Central memory CD4-positive, alpha-beta T cell (primary cell): ENCODE results near the gene ARHGAP31.
"Not testable (repeated sequence)": the region's sequence is repeated elsewhere in the genome, so short reads cannot be mapped to it uniquely, and the experiment has no call there.

ENCODE experiments used
- DNase-seq: peaks from one replicate; pipeline ENCODE4 v3.0.0; 2022

The ARHGAP31 gene

GRCh38 chr3:119352034-119352609 is 57.9 kb downstream of the ARHGAP31 start:
- DNase-seq: peak; percentile 13

DNA sequence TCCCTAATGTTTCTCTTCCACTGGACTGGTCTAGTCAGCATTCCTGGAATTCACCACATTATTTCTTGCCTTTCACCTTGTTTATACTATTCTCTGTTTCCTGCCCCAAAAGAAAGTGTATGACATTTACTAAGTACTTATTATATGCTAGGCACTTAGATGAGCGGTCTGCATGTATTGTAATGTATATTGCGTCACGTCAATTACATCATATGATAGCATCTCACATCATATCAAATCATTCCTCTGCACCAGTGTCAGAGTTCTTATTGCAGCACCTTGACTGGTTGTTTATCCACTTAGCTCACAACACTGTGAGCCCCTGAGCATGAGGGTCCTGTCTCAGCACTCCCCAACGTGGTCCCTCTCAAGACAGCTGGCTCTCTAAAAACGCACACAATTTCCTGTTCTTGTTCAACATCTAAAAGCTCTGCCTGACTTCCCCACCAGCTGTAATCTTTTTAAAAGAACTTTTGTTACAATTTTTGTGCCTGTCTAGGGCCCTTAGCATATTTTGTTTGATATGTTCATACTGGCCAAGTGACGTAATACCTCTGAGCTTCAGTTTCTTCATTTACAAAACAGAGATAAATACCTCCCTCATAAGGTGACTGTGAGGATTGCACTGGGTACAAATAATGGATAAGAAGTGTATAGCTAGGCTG is 58.8 kb downstream of the ARHGAP31 start:
- peak; percentile 36 for DNase-seq

DNA sequence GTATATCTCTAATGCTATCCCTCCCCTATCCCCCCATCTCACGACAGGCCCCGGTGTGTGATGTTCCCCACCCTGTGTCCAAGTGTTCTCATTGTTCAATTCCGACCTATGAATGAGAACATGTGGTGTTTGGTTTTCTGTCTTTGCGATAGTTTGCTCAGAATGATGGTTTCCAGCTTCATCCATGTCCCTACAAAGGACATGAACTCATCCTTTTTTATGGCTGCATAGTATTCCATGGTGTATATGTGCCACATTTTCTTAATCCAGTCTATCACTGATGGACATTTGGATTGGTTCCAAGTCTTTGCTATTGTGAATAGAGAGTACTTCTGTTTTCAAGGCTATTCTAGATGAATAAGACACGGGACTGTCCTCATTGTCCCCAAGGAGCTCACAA is 61.4 kb downstream of the ARHGAP31 start:
- not testable (repeated sequence) for DNase-seq

GRCh38 chr3:119356646-119357045 is 62.5 kb downstream of the ARHGAP31 start:
- no peak for DNase-seq

GRCh38 chr3:119357190-119357589 is 63.0 kb downstream of the ARHGAP31 start:
- DNase-seq: no peak

- DNase-seq: no peak
Observed at GRCh38 chr3:119359476-119360326, 65.5 kb downstream of the ARHGAP31 start.

DNA sequence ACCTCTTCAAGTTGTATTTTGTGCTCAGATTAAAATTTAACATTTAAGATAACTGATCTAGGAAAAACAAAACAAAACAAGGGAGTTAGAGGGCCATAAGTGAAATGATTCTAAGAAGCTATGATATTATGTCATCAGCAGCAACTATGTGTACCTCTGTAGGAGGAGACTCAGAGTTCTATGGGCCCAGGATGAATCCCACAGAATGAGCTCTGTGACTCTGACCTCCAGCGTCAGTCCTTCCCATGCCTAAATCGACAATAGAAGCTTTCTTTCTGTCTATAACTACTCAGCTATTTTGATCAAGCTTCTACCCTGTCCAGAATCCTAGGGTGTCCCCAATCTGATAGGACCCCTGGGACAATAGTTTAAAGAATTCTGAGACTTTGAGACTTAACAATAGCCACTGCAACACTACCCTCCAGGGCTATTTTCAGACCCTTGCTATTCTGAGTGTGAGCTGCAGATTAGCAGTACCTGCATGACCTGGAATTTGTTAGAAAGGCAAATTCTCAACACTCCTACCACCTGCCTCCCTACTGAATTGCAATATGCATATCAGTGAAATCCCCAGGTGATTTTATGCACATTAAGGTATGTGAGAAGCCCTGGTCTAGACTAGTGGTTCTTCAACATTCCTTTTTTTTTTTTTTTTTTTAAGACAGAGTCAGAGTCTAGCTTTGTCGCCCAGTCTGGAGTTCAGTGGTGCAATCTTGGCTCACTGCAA is 66.7 kb downstream of the ARHGAP31 start:
- DNase-seq: no peak

- DNase-seq: no peak
Observed at GRCh38 chr3:119362010-119362409, 67.8 kb downstream of the ARHGAP31 start.

DNA sequence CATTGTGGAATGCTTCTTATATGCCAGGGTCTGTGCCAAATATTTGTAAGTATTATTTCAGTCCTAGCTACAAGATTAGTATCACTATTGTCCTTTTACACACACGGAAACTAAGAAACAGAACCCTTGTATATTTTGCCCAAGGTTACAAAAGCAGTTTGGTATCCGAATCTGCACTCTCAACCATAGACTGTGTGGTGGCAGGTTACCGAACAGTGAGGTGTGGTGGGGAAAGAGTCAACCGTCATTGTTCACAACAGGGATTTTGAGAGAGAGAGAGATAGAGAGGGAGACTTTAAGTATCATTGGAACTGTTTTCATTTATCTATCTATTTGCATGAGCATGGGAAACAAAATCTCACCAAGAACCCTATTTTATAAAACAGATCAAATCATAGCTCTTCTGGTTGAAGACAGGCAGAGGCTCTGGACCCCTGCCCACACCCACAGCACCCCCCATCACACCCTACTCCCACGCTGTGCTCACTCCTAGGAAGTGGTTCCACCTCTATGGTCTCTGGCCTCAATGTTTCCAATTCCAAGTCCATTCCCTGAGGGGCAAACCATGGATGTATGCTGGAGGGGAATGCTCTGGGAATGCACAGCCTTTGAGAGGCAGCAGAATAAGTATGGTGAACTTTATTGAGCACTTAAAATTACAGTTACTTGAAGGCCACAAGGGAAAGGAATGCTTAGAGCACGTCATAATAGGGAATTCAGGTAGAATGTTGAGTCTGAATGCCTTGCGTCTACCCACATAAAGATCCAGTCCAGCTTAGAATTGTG is 69.0 kb downstream of the ARHGAP31 start:
- DNase-seq: no peak

- DNase-seq: no peak
Observed at GRCh38 chr3:119364401-119364800, 70.2 kb downstream of the ARHGAP31 start.

GRCh38 chr3:119365418-119365817 is 71.2 kb downstream of the ARHGAP31 start:
- DNase-seq: no peak

DNA sequence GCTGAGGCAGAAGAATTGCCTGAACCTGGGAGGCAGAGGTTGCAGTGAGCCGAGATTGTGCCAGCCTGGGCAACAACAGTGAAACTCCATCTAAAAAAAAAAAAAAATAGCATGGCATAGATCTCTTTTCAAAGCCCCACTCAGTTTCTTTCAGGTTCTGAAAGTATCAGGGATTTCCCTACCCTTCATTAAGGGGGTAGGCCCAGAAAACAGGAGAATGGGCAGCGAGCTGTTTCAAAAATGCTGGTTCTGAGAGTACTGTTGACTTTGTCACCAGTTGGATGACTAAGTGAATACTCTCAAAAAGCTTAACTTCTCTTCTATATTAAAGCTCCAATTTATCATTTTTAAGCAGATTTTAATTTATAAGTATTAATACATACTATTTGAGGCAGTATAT is 72.8 kb downstream of the ARHGAP31 start:
- no peak for DNase-seq

DNA sequence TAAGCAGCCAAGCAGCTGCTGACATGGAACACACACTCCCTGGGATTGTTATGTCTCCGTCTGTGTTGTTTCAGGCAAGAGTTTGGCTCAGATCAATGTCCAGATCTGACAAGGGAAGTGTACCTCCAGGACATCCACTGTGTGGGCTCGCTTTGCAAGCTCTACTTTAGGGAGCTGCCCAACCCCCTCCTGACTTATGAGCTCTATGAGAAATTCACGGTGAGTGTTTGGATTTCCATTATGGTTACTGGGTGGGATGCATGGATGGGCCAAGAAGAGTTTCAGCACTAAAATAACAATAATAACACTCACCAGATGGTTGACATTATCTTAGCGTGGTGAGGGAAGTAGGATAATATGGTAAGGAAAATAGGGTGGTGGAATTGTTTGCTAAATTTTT is 74.1 kb downstream of the ARHGAP31 start:
- DNase-seq: no peak

DNA sequence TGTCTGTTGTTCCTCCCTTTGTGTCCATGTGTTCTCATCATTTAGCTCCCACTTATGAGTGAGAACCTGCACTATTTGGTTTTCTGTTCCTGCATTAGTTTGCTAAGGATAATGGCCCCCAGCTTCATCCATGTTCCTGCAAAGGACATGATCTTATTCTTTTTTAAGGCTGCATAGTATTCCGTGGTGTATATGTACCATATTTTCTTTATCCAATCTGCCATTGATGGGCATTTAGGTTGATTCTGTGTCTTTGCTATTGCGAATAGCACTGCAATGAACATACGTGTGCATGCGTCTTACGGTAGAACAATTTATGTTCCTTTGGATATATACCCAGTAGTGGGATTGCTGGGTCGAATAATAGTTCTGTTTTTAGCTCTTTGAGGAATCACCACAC is 77.6 kb downstream of the ARHGAP31 start:
- DNase-seq: not testable (repeated sequence)

GRCh38 chr3:119375106-119375505 is 80.9 kb downstream of the ARHGAP31 start:
- no peak for DNase-seq

- no peak for DNase-seq
Observed at GRCh38 chr3:119375510-119375909, 81.3 kb downstream of the ARHGAP31 start.

GRCh38 chr3:119376758-119377157 is 82.6 kb downstream of the ARHGAP31 start:
- DNase-seq: no peak

DNA sequence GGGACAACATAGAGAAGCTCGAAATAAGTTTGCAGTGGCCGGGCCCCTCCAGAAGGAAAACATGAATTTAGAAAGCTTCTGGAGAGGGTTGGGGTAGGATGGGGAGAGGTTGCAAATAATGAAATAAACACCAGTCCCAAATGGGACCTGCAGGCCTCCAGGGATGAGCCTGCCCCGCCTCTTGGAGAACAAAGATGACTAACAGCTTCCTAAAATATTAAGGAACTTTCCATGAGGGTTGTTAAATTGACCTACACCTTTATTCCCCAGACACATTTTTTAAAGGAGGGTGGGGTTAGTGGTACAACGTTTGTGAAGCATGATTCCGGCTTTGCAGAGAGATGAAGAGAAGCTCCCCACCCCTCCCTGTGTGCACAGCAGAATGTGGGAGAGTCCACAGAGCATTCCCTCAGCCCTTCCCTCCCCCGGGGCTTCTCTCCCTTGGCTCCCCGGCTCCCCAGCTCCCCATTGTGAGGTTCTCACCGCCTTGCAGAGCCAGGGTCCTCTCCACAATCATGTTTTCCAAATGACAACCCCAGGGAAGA is 84.1 kb downstream of the ARHGAP31 start:
- DNase-seq: no peak

DNA sequence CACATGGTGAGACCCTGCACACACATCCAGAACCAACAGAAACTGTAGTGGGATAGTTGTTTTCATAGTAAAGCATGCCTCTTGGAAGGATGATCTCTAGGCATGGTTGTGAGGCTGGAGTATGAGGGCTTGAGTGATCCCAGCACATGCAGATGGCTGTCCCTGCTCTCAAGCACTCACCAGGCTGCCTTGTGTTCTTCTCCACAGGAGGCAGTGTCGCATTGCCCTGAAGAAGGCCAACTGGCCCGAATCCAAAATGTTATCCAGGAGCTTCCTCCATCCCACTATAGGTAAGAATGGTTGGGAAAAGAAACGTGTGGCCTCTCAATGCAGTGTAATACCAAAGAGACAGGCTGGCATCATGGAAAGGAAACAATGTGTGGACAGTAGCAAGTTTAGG is 86.5 kb downstream of the ARHGAP31 start:
- DNase-seq: no peak

GRCh38 chr3:119382134-119382533 is 88.0 kb downstream of the ARHGAP31 start:
- no peak for DNase-seq

- DNase-seq: no peak
Observed at GRCh38 chr3:119388577-119388976, 94.4 kb downstream of the ARHGAP31 start.

DNA sequence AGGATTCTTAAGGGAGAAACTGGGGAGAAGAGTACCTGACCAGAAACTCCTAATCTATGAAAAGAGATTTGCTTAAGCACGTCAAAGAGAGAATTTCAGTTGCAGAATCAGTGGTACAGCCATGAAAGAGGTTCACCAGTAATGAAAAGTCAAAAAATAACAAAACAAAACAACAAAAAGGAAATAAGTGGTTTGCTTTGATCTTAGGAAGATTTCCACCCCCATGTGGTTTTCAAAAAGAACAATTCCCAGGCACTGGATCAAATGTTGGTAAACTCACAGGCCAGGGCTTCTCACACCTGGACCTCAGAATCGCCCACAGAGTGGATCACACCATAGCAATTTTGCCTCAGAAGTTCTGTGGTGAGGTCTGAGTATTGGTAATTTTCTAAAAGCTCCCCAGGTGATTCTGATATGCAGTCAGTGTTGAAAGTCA is 101.8 kb downstream of the ARHGAP31 start:
- DNase-seq: no peak
